Bronchial epithelial cell (primary cell): Measurements from ENCODE around the gene ATP9A. TPM values are rescaled to one million over a fixed set of nuclear protein-coding genes. Genes with fewer than 3 reads are reported as not detected.
"Not testable (repeated sequence)": the region's sequence is repeated elsewhere in the genome, so short reads cannot be mapped to it uniquely, and the experiment has no call there.

Experiments used
- DNase-seq: peaks from one replicate; pipeline ENCODE4 v3.0.0-alpha.2; 2010; ENCODE audit warnings: low read depth
- FAIRE-seq: peaks from 2 replicates; lab custom pipeline; 2011; peaks lifted over from hg19 to GRCh38; lab: Jason Lieb, UNC
- H3K27me3 ChIP-seq: 2 replicates; pipeline ENCODE4 v1.5.1; 2011; ENCODE audit warnings: low read length; ENCODE audit not compliant: control insufficient read depth, insufficient read depth
- H3K36me3 ChIP-seq: 2 replicates; pipeline ENCODE4 v1.5.1; 2011; ENCODE audit warnings: low read length; ENCODE audit not compliant: control insufficient read depth, insufficient read depth
- H3K4me3 ChIP-seq: 2 replicates; pipeline ENCODE4 v1.5.1; 2011; ENCODE audit warnings: mild to moderate bottlenecking, low read depth, low read length, control low read depth
- total RNA-seq: library from RNA; depleted of rRNA; stranded (reverse); fragments of >200 nt; gene quantifications from 2 replicates; pipeline ENCODE4 v1.2.1, GENCODE V29; 2014
- TF ChIP-seq, protein P1 (sequence below): IDR thresholded peaks from 2 replicates; pipeline ENCODE4 v1.5.1; 2011; ENCODE audit warnings: mild to moderate bottlenecking, moderate library complexity, low read length, control low read depth, inconsistent platforms; ENCODE audit not compliant: insufficient read depth, severe bottlenecking

Gene ATP9A
- total RNA-seq, 1 donor from 2014 or later, result 26.3 TPM

- H3K4me3 ChIP-seq, result no peak overlapping the region
- no peaks in the 10 kb centered on the region for H3K36me3 ChIP-seq
- H3K27me3 ChIP-seq, result no peaks in the 10 kb centered on the region
- FAIRE-seq (no peak), DNase-seq (peak; percentile 59)
- TF ChIP-seq, protein P1, sequence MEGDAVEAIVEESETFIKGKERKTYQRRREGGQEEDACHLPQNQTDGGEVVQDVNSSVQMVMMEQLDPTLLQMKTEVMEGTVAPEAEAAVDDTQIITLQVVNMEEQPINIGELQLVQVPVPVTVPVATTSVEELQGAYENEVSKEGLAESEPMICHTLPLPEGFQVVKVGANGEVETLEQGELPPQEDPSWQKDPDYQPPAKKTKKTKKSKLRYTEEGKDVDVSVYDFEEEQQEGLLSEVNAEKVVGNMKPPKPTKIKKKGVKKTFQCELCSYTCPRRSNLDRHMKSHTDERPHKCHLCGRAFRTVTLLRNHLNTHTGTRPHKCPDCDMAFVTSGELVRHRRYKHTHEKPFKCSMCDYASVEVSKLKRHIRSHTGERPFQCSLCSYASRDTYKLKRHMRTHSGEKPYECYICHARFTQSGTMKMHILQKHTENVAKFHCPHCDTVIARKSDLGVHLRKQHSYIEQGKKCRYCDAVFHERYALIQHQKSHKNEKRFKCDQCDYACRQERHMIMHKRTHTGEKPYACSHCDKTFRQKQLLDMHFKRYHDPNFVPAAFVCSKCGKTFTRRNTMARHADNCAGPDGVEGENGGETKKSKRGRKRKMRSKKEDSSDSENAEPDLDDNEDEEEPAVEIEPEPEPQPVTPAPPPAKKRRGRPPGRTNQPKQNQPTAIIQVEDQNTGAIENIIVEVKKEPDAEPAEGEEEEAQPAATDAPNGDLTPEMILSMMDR, result no peak
Observed at GRCh38 chr20:51760905-51761546, 7.2 kb downstream of the ATP9A start.

DNA sequence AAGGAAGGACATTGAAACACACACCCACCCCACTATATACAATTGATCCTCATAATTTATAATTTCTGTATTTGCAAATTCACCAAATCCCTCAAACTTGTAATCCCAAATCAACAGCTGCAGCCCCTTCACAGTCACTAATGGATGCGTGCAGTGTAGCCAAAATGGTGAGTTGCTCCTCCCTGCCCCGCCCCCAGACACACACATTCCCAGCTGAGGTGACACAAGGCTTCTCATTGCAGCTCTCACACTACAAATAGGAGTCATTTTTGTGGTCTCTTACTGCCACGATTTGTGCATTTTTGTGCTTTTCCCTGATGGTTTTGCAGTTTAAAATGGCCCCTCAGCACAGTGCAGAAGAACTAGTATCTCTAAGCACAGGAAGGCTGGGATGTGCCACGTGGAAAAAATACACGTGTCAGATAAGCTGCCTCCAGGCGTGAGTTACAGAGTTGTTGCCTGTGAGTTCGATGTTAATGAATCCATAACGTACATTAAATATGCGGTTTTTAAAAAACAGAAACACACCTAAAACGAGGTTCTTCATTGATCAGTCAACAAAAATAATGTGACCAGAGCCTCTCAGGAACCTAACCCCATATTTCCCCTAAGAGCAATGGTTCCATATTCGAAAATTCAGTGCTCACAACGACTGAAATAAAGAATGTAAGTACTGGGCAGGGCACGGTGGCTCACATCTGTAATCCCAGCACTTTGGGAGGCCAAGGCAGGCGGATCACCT, 8.2 kb downstream of the ATP9A start:
- TF ChIP-seq, protein P1, result no peak
- DNase-seq, result no peak
- H3K27me3 ChIP-seq, result no peaks in the 10 kb centered on the region
- no peak for FAIRE-seq
- H3K36me3 ChIP-seq, result no peaks in the 10 kb centered on the region
- H3K4me3 ChIP-seq, result no peak overlapping the region

GRCh38 chr20:51758978-51759544, 9.1 kb downstream of the ATP9A start:
- H3K36me3 ChIP-seq, result no peaks in the 10 kb centered on the region
- FAIRE-seq (no peak), DNase-seq (no peak)
- H3K4me3 ChIP-seq, result no peak overlapping the region
- TF ChIP-seq, protein P1, result no peak
- H3K27me3 ChIP-seq, result no peaks in the 10 kb centered on the region

DNA sequence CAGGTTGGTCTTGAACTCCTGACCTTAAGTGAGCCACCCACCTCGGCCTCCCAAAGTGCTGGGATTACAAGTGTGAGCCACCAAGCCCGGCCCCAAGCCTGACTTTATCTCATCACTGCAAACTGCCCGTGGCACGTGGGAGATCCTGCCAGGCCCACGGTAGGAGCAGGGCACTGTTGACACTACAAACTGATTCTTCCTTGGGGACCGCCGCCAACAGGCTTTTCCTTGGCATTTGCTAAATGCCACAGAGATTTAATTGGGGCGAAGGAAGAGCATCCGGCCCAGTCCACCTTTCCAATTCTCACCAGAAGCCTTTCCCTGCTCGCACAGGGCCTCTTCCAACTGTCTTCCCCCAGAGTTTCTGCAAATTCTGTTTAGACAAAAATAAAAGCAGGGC, 11.0 kb downstream of the ATP9A start:
- DNase-seq (no peak), FAIRE-seq (no peak)
- H3K36me3 ChIP-seq, result no peaks in the 10 kb centered on the region
- H3K27me3 ChIP-seq, result no peaks in the 10 kb centered on the region
- TF ChIP-seq, protein P1, result no peak
- H3K4me3 ChIP-seq, result no peak overlapping the region

DNA sequence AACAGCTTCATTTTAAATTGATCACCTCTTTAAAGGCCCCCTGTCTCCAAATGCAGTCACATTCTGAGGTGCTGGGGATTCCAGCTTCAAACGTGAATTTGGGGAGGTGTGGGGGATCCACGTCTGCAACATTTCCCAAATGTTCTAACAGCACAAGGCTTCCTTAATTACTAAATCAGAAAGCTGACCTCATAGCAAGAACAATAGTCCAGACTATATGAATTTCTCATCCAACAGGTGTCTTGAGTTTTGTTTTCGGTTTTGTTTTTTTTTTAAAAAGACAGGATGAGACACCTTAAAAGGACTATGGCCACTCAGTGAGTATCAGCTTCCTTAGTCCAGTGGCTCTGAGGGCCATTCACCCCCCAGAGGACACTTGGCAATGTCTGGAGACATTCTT, 11.5 kb downstream of the ATP9A start:
- TF ChIP-seq, protein P1, result no peak
- DNase-seq (no peak), FAIRE-seq (no peak)
- Histone ChIP-seq H3K36me3 (no peaks in the 10 kb centered on the region), H3K4me3 (no peak overlapping the region), H3K27me3 (no peaks in the 10 kb centered on the region)

- not testable (repeated sequence) for FAIRE-seq, H3K36me3 ChIP-seq, DNase-seq, H3K27me3 ChIP-seq, H3K4me3 ChIP-seq
Observed at GRCh38 chr20:51753220-51753619, 15.0 kb downstream of the ATP9A start.
